T-cell (primary cell): ENCODE data around the gene PTPRT. TPM values are rescaled to one million over a fixed set of nuclear protein-coding genes. Genes with fewer than 3 reads are reported as not detected.

ENCODE experiments used
- ATAC-seq, 4 experiments: fragments of 200-7000 bp in 3 of 4; fragments of 150-1000 bp in 1 of 4; cut with Tn5 transposase; replicated peaks in 1 of 4; 1 replicate in 3 of 4; 2 replicates in 1 of 4; pipeline ENCODE4 v1.10.0; 2021; ENCODE audit warnings: moderate library complexity in 3 of 4, mild to moderate bottlenecking in 2 of 4, moderate number of reproducible peaks in 1 of 4
- CTCF ChIA-PET, 2 donors: fragments of 300-600 bp; sonication (Branson Sonifier 250); formaldehyde crosslinking; loops; one replicate each; lab custom pipeline; 2022; ENCODE audit warnings: antibody characterized with exemption in 2 of 2; lab: Charles Lee
- POLR2A ChIA-PET, 2 donors: fragments of 300-600 bp; sonication (Branson Sonifier 250); formaldehyde crosslinking; loops; one replicate each; lab custom pipeline; 2022; ENCODE audit warnings: antibody characterized with exemption in 2 of 2; lab: Charles Lee
- DNase-seq, 35 experiments: peaks; one replicate each; pipeline versions ENCODE4 v3.0.0 to v3.0.0-alpha.2; 2013 to 2023
- H3K27ac ChIP-seq: one replicate; pipeline ENCODE4 v1.5.1; 2013; ENCODE audit warnings: low read length
- H3K27me3 ChIP-seq, 2 experiments: replicated peaks in 1 of 2; 1 replicate in 1 of 2; 2 replicates in 1 of 2; pipeline versions ENCODE4 v1.6.1 to v1.7.0; 2013; ENCODE audit warnings: low read length in 1 of 2, mixed read lengths in 1 of 2; ENCODE audit not compliant: control insufficient read depth in 2 of 2, insufficient read depth in 2 of 2; ENCODE audit errors: extremely low read depth in 1 of 2
- H3K36me3 ChIP-seq, 2 donors: 1 replicate in 1 of 2; 2 replicates in 1 of 2; pipeline versions ENCODE4 v1.6.1 to v1.7.0; 2013; ENCODE audit warnings: low read length in 1 of 2; ENCODE audit not compliant: control insufficient read depth in 2 of 2, insufficient read depth in 1 of 2; ENCODE audit errors: extremely low read depth in 1 of 2
- H3K4me1 ChIP-seq, 2 experiments: 1 replicate in 1 of 2; 2 replicates in 1 of 2; pipeline versions ENCODE4 v1.6.1 to v1.7.0; 2013; ENCODE audit warnings: low read length in 2 of 2, mixed read lengths in 1 of 2; ENCODE audit not compliant: insufficient read depth in 2 of 2, control insufficient read depth in 1 of 2; ENCODE audit errors: extremely low read depth in 1 of 2
- H3K4me3 ChIP-seq, 2 donors: 1 replicate in 1 of 2; 2 replicates in 1 of 2; pipeline versions ENCODE4 v1.5.1 to v1.7.0; 2013; ENCODE audit warnings: mild to moderate bottlenecking in 2 of 2, low read length in 1 of 2, moderate library complexity in 1 of 2; ENCODE audit not compliant: control insufficient read depth in 1 of 2; ENCODE audit errors: extremely low read depth in 1 of 2
- H3K9me3 ChIP-seq: 2 replicates; pipeline ENCODE4 v1.7.0; 2013
- H3K27ac Mint-ChIP-seq, 2 donors: one replicate each; pipeline ENCODE4 v1.8.0; 2020 to 2021; ENCODE audit warnings: mild to moderate bottlenecking in 2 of 2, mixed read lengths in 2 of 2
- H3K27me3 Mint-ChIP-seq, 2 donors: one replicate each; pipeline ENCODE4 v1.8.0; 2021 to 2022; ENCODE audit warnings: mixed read lengths in 2 of 2
- H3K36me3 Mint-ChIP-seq: one replicate; pipeline ENCODE4 v1.8.0; 2021; ENCODE audit warnings: mixed read lengths
- H3K4me1 Mint-ChIP-seq, 3 donors: one replicate each; pipeline ENCODE4 v1.8.0; 2020 to 2022; ENCODE audit warnings: mixed read lengths in 3 of 3, mild to moderate bottlenecking in 1 of 3
- H3K4me3 Mint-ChIP-seq, 3 donors: one replicate each; pipeline ENCODE4 v1.8.0; 2020 to 2022; ENCODE audit warnings: mild to moderate bottlenecking in 3 of 3, mixed read lengths in 3 of 3, moderate library complexity in 3 of 3
- H3K9me3 Mint-ChIP-seq, 3 donors: one replicate each; pipeline ENCODE4 v1.8.0; 2020 to 2022; ENCODE audit warnings: mixed read lengths in 3 of 3
- WGBS: methylation state at CpG from one replicate; pipeline ENCODE4 v1.1.5; 2013; ENCODE audit warnings: missing lambda C conversion rate; ENCODE audit not compliant: insufficient coverage; 5-methylcytosine and 5-hydroxymethylcytosine counted together
- total RNA-seq, 35 experiments: library from RNA in 6 of 35; stranded (reverse) in 6 of 35; fragments of 120-200 nt in 1 of 35; gene quantifications; one replicate each; pipeline versions ENCODE4 v1.2.1 to v1.2.4 and lab custom pipeline; 2013 to 2026

PTPRT gene
- total RNA-seq, 5 donors from 2014 or later (not counting 1 experiment from before 2014, with no cell fraction given), result not detected

GRCh38 chr20:42532831-42533230 is 656.9 kb downstream of the PTPRT start:
- H3K27ac Mint-ChIP-seq, result no peak overlapping the region
- no peak overlapping the region for H3K4me3 ChIP-seq
- 67% methylated on average over 8 of the region's 9 CpGs for WGBS
- H3K9me3 Mint-ChIP-seq, result peaks cover 3 to 5% (median 3%) of the 10 kb centered on the region in 3 donors
- ATAC-seq (no peak), DNase-seq (no peak)
- H3K27me3 Mint-ChIP-seq, result no peaks in the 10 kb centered on the region
- H3K27me3 ChIP-seq, result no peaks in the 10 kb centered on the region
- ChIA-PET CTCF (no interaction called here), POLR2A (no interaction called here)
- H3K9me3 ChIP-seq, result no peaks in the 10 kb centered on the region
- H3K4me1 ChIP-seq, result no peaks in the 10 kb centered on the region
- no peaks in the 10 kb centered on the region for H3K36me3 ChIP-seq
- no peaks in the 10 kb centered on the region for H3K36me3 Mint-ChIP-seq
- H3K4me3 Mint-ChIP-seq, result no peak overlapping the region
- no peaks in the 10 kb centered on the region for H3K4me1 Mint-ChIP-seq
- H3K27ac ChIP-seq, result no peak overlapping the region

GRCh38 chr20:42531508-42531961 is 658.2 kb downstream of the PTPRT start:
- Histone ChIP-seq H3K9me3 (no peaks in the 10 kb centered on the region), H3K27ac (no peak overlapping the region), H3K4me3 (no peak overlapping the region), H3K4me1 (no peaks in the 10 kb centered on the region), H3K36me3 (no peaks in the 10 kb centered on the region), H3K27me3 (no peaks in the 10 kb centered on the region)
- ATAC-seq (no peak), DNase-seq (no peak)
- peaks cover 3 to 5% (median 3%) of the 10 kb centered on the region in 3 donors for H3K9me3 Mint-ChIP-seq
- no peaks in the 10 kb centered on the region for H3K36me3 Mint-ChIP-seq
- H3K27me3 Mint-ChIP-seq, result no peaks in the 10 kb centered on the region
- WGBS, result 68% methylated on average over 6 of the region's 7 CpGs
- ChIA-PET CTCF (no interaction called here), POLR2A (no interaction called here)
- H3K27ac Mint-ChIP-seq, result no peak overlapping the region
- H3K4me3 Mint-ChIP-seq, result no peak overlapping the region
- H3K4me1 Mint-ChIP-seq, result no peaks in the 10 kb centered on the region

GRCh38 chr20:42530855-42531448 is 658.8 kb downstream of the PTPRT start:
- H3K9me3 ChIP-seq, result no peaks in the 10 kb centered on the region
- no peaks in the 10 kb centered on the region for H3K36me3 Mint-ChIP-seq
- no CpG with 5 or more reads among the region's 4 CpGs for WGBS
- no peaks in the 10 kb centered on the region for H3K4me1 ChIP-seq
- no peak overlapping the region for H3K4me3 Mint-ChIP-seq
- POLR2A ChIA-PET, result no interaction called here
- H3K27ac Mint-ChIP-seq, result no peak overlapping the region
- no peak for DNase-seq
- peaks cover 3 to 5% (median 3%) of the 10 kb centered on the region in 3 donors for H3K9me3 Mint-ChIP-seq
- CTCF ChIA-PET, result no interaction called here
- no peaks in the 10 kb centered on the region for H3K27me3 ChIP-seq
- H3K4me3 ChIP-seq, result no peak overlapping the region
- no peaks in the 10 kb centered on the region for H3K4me1 Mint-ChIP-seq
- H3K36me3 ChIP-seq, result no peaks in the 10 kb centered on the region
- H3K27ac ChIP-seq, result no peak overlapping the region
- ATAC-seq, result no peak
- no peaks in the 10 kb centered on the region for H3K27me3 Mint-ChIP-seq

GRCh38 chr20:42530191-42530590 is 659.5 kb downstream of the PTPRT start:
- ATAC-seq (no peak), DNase-seq (no peak)
- 80% methylated on average over 1 of the region's 4 CpGs for WGBS
- Histone ChIP-seq H3K9me3 (no peaks in the 10 kb centered on the region), H3K4me3 (no peak overlapping the region), H3K36me3 (no peaks in the 10 kb centered on the region), H3K27me3 (no peaks in the 10 kb centered on the region), H3K4me1 (no peaks in the 10 kb centered on the region), H3K27ac (no peak overlapping the region)
- Mint-ChIP-seq H3K9me3 (peaks cover 3 to 7% (median 5%) of the 10 kb centered on the region in 3 donors), H3K27ac (no peak overlapping the region), H3K4me3 (no peak overlapping the region), H3K4me1 (no peaks in the 10 kb centered on the region), H3K36me3 (no peaks in the 10 kb centered on the region), H3K27me3 (no peaks in the 10 kb centered on the region)
- ChIA-PET POLR2A (no interaction called here), CTCF (no interaction called here)

GRCh38 chr20:42524058-42524457 is 665.6 kb downstream of the PTPRT start:
- no peak overlapping the region for H3K4me3 ChIP-seq
- CTCF ChIA-PET, result no interaction called here
- no peaks in the 10 kb centered on the region for H3K4me1 ChIP-seq
- POLR2A ChIA-PET, result no interaction called here
- DNase-seq, result no peak
- Mint-ChIP-seq H3K4me3 (no peak overlapping the region), H3K27ac (no peak overlapping the region), H3K9me3 (peaks cover 8 to 13% (median 10%) of the 10 kb centered on the region in 3 donors), H3K27me3 (no peaks in the 10 kb centered on the region), H3K36me3 (no peaks in the 10 kb centered on the region), H3K4me1 (no peaks in the 10 kb centered on the region)
- H3K9me3 ChIP-seq, result no peaks in the 10 kb centered on the region
- 100% methylated on average over 1 of the region's 1 CpG for WGBS
- H3K36me3 ChIP-seq, result no peaks in the 10 kb centered on the region
- no peak overlapping the region for H3K27ac ChIP-seq
- no peak for ATAC-seq
- H3K27me3 ChIP-seq, result no peaks in the 10 kb centered on the region

GRCh38 chr20:42516692-42517091 is 673.0 kb downstream of the PTPRT start:
- Histone ChIP-seq H3K27ac (no peak overlapping the region), H3K9me3 (no peaks in the 10 kb centered on the region), H3K4me1 (no peaks in the 10 kb centered on the region), H3K4me3 (no peak overlapping the region), H3K36me3 (no peaks in the 10 kb centered on the region), H3K27me3 (no peaks in the 10 kb centered on the region)
- POLR2A ChIA-PET, result no interaction called here
- DNase-seq (no peak), ATAC-seq (no peak)
- CTCF ChIA-PET, result no interaction called here
- Mint-ChIP-seq H3K4me1 (no peaks in the 10 kb centered on the region), H3K27me3 (no peaks in the 10 kb centered on the region), H3K9me3 (peaks cover 4 to 7% (median 6%) of the 10 kb centered on the region in 3 donors), H3K36me3 (no peaks in the 10 kb centered on the region), H3K27ac (no peak overlapping the region), H3K4me3 (no peak overlapping the region)
- WGBS, result no CpG with 5 or more reads among the region's 3 CpGs

GRCh38 chr20:42510686-42511085 is 679.0 kb downstream of the PTPRT start:
- ChIA-PET CTCF (no interaction called here), POLR2A (no interaction called here)
- Mint-ChIP-seq H3K36me3 (no peaks in the 10 kb centered on the region), H3K27ac (no peak overlapping the region), H3K4me1 (no peaks in the 10 kb centered on the region), H3K4me3 (no peak overlapping the region), H3K27me3 (no peaks in the 10 kb centered on the region), H3K9me3 (peaks cover 3 to 7% (median 4%) of the 10 kb centered on the region in 3 donors)
- Histone ChIP-seq H3K4me3 (no peak overlapping the region), H3K27ac (no peak overlapping the region), H3K27me3 (no peaks in the 10 kb centered on the region), H3K36me3 (no peaks in the 10 kb centered on the region), H3K4me1 (no peaks in the 10 kb centered on the region), H3K9me3 (no peaks in the 10 kb centered on the region)
- no peak for ATAC-seq
- DNase-seq, result no peak
- WGBS, result no CpG with 5 or more reads among the region's 4 CpGs
